GM12878 (cell line): ENCODE data around the gene ATP2A2. TPM values are rescaled to one million over a fixed set of nuclear protein-coding genes. Genes with fewer than 3 reads are reported as not detected.

Experiments used
- ATAC-seq: fragments of 200-7000 bp; cut with Tn5 transposase; 3 replicates; pipeline ENCODE4 v1.9.1; 2020; ENCODE audit warnings: mild to moderate bottlenecking, moderate library complexity
- BruUV-seq: library from RNA; stranded (reverse); fragments of 400-500 nt; replicated peaks from 2 replicates; lab custom pipeline; 2021; lab: Mats Ljungman, UMichigan
- CTCF ChIA-PET: fragments of 300-600 bp; sonication (Branson Sonifier 250); formaldehyde crosslinking; extraction: SDS; loops from one replicate; lab custom pipeline; 2021; ENCODE audit warnings: inconsistent platforms; lab: Yijun Ruan, JAX
- POLR2A ChIA-PET: fragments of 350-600 bp; formaldehyde crosslinking; extraction: SDS; loops from one replicate; lab custom pipeline; 2021; ENCODE audit warnings: inconsistent platforms; lab: Charles Lee
- RAD21 ChIA-PET: fragments of 300-600 bp; sonication (Branson Sonifier 250); formaldehyde crosslinking; loops from one replicate; lab custom pipeline; 2023; ENCODE audit warnings: antibody characterized with exemption; ENCODE audit not compliant: unreplicated experiment; lab: Charles Lee
- SMC1A ChIA-PET: fragments of 300-600 bp; sonication (Branson Sonifier 250); formaldehyde crosslinking; loops from one replicate; lab custom pipeline; 2023; ENCODE audit not compliant: unreplicated experiment, uncharacterized antibody; lab: Charles Lee
- DNase-seq: peaks from one replicate; pipeline ENCODE4 v3.0.0-alpha.2; 2011; ENCODE audit warnings: low read depth, low spot score
- FAIRE-seq: peaks from 3 replicates; lab custom pipeline; 2011; peaks lifted over from hg19 to GRCh38; lab: Jason Lieb, UNC
- H2AFZ ChIP-seq: 2 replicates; pipeline ENCODE4 v1.6.0; 2011; ENCODE audit warnings: low read depth, low read length, control low read depth; ENCODE audit not compliant: control insufficient read depth
- H3K27ac ChIP-seq: 2 replicates; pipeline ENCODE4 v1.5.1; 2011; ENCODE audit warnings: control low read depth; ENCODE audit not compliant: control insufficient read depth, insufficient read depth
- H3K27me3 ChIP-seq, 2 experiments: replicated peaks in 1 of 2; 2 replicates each; pipeline versions ENCODE4 v1.6.0 to v1.6.1; 2011; ENCODE audit warnings: low read length in 1 of 2; ENCODE audit not compliant: control insufficient read depth in 2 of 2, insufficient read depth in 2 of 2
- H3K36me3 ChIP-seq, 2 experiments: 2 replicates each; pipeline ENCODE4 v1.5.1; 2011; ENCODE audit warnings: low read length in 1 of 2; ENCODE audit not compliant: control insufficient read depth in 2 of 2, insufficient read depth in 2 of 2
- H3K4me1 ChIP-seq: 2 replicates; pipeline ENCODE4 v1.6.1; 2011; ENCODE audit warnings: mild to moderate bottlenecking, low read length, moderate library complexity, mixed read lengths; ENCODE audit not compliant: control insufficient read depth, insufficient read depth
- H3K4me2 ChIP-seq: 2 replicates; pipeline ENCODE4 v1.6.0; 2011; ENCODE audit warnings: control low read depth; ENCODE audit not compliant: control insufficient read depth, insufficient read depth
- H3K4me3 ChIP-seq: fragments of 200-600 bp; sonication (generic); 2 replicates; pipeline ENCODE4 v1.5.1; 2016
- H3K79me2 ChIP-seq: 2 replicates; pipeline ENCODE4 v1.6.0; 2011; ENCODE audit warnings: low read length; ENCODE audit not compliant: control insufficient read depth, insufficient read depth
- H3K9ac ChIP-seq: 2 replicates; pipeline ENCODE4 v1.8.0; 2011; ENCODE audit warnings: low read length, control low read depth, mixed read lengths; ENCODE audit not compliant: control insufficient read depth, insufficient read depth
- H3K9me3 ChIP-seq: replicated peaks from 3 replicates; pipeline ENCODE4 v1.5.1; 2011; ENCODE audit warnings: mild to moderate bottlenecking, low read length; ENCODE audit not compliant: control insufficient read depth, insufficient read depth
- H4K20me1 ChIP-seq: 2 replicates; pipeline ENCODE4 v1.6.0; 2011; ENCODE audit not compliant: control insufficient read depth, insufficient read depth
- BACH1 ChIP-seq: fragments of 450-650 bp; IDR thresholded peaks from 2 replicates; pipeline ENCODE4 v1.6.1; 2017; ENCODE audit warnings: mild to moderate bottlenecking, borderline replicate concordance
- HCFC1 ChIP-seq: fragments of 150-350 bp; IDR thresholded peaks from 2 replicates; pipeline ENCODE4 v1.6.1; 2014; ENCODE audit warnings: low read length
- JUNB ChIP-seq: IDR thresholded peaks from 2 replicates; pipeline ENCODE4 v1.6.1; 2016; ENCODE audit warnings: antibody characterized with exemption, mild to moderate bottlenecking
- KDM1A ChIP-seq: fragments of 200-600 bp; sonication (generic); IDR thresholded peaks from 2 replicates; pipeline ENCODE4 v1.6.1; 2016; ENCODE audit warnings: borderline replicate concordance
- MLLT1 ChIP-seq: fragments of 450-650 bp; IDR thresholded peaks from 2 replicates; pipeline ENCODE4 v1.6.1; 2016; ENCODE audit warnings: mild to moderate bottlenecking
- NRF1 ChIP-seq: conservative IDR thresholded peaks from 2 replicates; pipeline ENCODE4 v1.6.1; 2011; ENCODE audit warnings: mild to moderate bottlenecking, low read depth, low read length, improper control_type of control experiment
- RB1 ChIP-seq: fragments of 450-650 bp; formaldehyde crosslinking; IDR thresholded peaks from 2 replicates; pipeline ENCODE4 v1.6.1; 2017; ENCODE audit warnings: mild to moderate bottlenecking, borderline replicate concordance
- RBBP5 ChIP-seq: fragments of 200-600 bp; sonication (generic); conservative IDR thresholded peaks from 2 replicates; pipeline ENCODE4 v1.6.1; 2016
- SMC3 ChIP-seq: IDR thresholded peaks from 2 replicates; pipeline ENCODE4 v1.6.1; 2011; ENCODE audit warnings: low read length, improper control_type of control experiment, borderline replicate concordance
- STAT1 ChIP-seq: fragments of 450-650 bp; conservative IDR thresholded peaks from 2 replicates; pipeline ENCODE4 v1.6.1; 2014; ENCODE audit warnings: antibody characterized with exemption, mild to moderate bottlenecking
- TCF7 ChIP-seq: IDR thresholded peaks from 2 replicates; pipeline ENCODE4 v1.6.1; 2014; ENCODE audit warnings: antibody characterized with exemption, borderline replicate concordance
- ZBTB4 ChIP-seq: fragments of 450-650 bp; formaldehyde crosslinking; IDR thresholded peaks from 2 replicates; pipeline ENCODE4 v1.4.0; 2022; ENCODE audit warnings: mild to moderate bottlenecking, moderate library complexity
- ZNF24 ChIP-seq: fragments of 450-650 bp; IDR thresholded peaks from 2 replicates; pipeline ENCODE4 v1.6.1; 2017; ENCODE audit warnings: antibody characterized with exemption, mild to moderate bottlenecking
- WGBS: methylation state at CpG from one replicate; pipeline ENCODE4 v1.1.6; 2016; ENCODE audit warnings: low lambda C conversion rate; ENCODE audit not compliant: insufficient replicate concordance, insufficient coverage; ENCODE audit errors: missing lambda C conversion rate; 5-methylcytosine and 5-hydroxymethylcytosine counted together
- in situ Hi-C: fragments of 300-500 bp; cut with MboI; formaldehyde crosslinking; loops from 9 replicates; pipeline ENCODE4 v1.14.3; 2018; ENCODE audit warnings: mixed read lengths
- intact Hi-C: fragments of 100-400 bp; cut with micrococcal nuclease; formaldehyde crosslinking; loops from one replicate; pipeline ENCODE4 v1.14.2; 2022; ENCODE audit not compliant: unreplicated experiment
- polyA plus RNA-seq, 11 experiments: library from polyadenylated mRNA; depleted of rRNA in 4 of 11; unstranded in 6 of 11; stranded (reverse) in 5 of 11; fragments of >200 nt; fragmentation: Nextera tagmentation in 4 of 11; fragmentation: Illumina TruSeq in 1 of 11; extraction: Ambion mirVana in 4 of 11; extraction: Trizol in 1 of 11; gene quantifications; 1 replicate in 1 of 11; 2 replicates in 10 of 11; pipeline versions ENCODE4 v1.2.1 to v1.2.3, GENCODE V29; 2011 to 2016; ENCODE audit warnings: inconsistent platforms in 2 of 11, missing spikeins in 2 of 11, low read depth in 1 of 11
- total RNA-seq, 4 experiments: library from RNA; depleted of rRNA in 3 of 4; stranded (reverse); fragments of >200 nt in 3 of 4; fragmentation: Illumina TruSeq in 1 of 4; extraction: Trizol in 1 of 4; gene quantifications; 2 replicates each; pipeline versions ENCODE4 v1.2.1 to v1.2.3, GENCODE V29; 2013 to 2021

ATP2A2 gene
- total and polyA plus RNA-seq, 10 of the 15 experiments (the other 5 are each of a cell fraction or from before 2014, with no cell fraction given): 3.7 to 133 (median 34.4) TPM

GRCh38 chr12:110243227-110243626 lies 37.8 kb upstream of the ATP2A2 start:
- Histone ChIP-seq H2AFZ (no peak overlapping the region), H3K9me3 (no peaks in the 10 kb centered on the region), H3K36me3 (no peaks in the 10 kb centered on the region), H3K4me2 (no peak overlapping the region), H3K79me2 (no peaks in the 10 kb centered on the region), H3K27ac (no peak overlapping the region), H3K4me3 (no peak overlapping the region), H3K4me1 (peaks cover 5% of the 10 kb centered on the region; the same call in 1 of the 2 replicates), H4K20me1 (no peaks in the 10 kb centered on the region), H3K27me3 (no peaks in the 10 kb centered on the region), H3K9ac (no peak overlapping the region)
- RAD21 ChIA-PET: no interaction called here
- intact Hi-C loops (no loop called here), in situ Hi-C loops (loop anchor here (5.0 kb wide), 1 partner anchor 141 kb away; no protein-coding TSS in a partner anchor)
- CTCF ChIA-PET: interaction anchor here (1.3 to 1.9 kb wide), 2 partner anchors 142 to 144 kb away, joined by 3 to 21 read pairs; no protein-coding TSS in a partner anchor
- no peak for TF ChIP-seq TCF7
- no peak for TF ChIP-seq RB1
- no peak for TF ChIP-seq BACH1
- no peak for TF ChIP-seq SMC3
- no peak for TF ChIP-seq KDM1A
- TF ChIP-seq ZBTB4 (CRISPR knock-in tag): no peak
- TF ChIP-seq HCFC1: no peak
- no peak for TF ChIP-seq STAT1
- TF ChIP-seq JUNB: no peak
- TF ChIP-seq MLLT1: no peak
- TF ChIP-seq RBBP5: no peak
- no peak for TF ChIP-seq NRF1
- no peak for TF ChIP-seq ZNF24
- SMC1A ChIA-PET: interaction anchor here (0.6 to 1.4 kb wide), 3 partner anchors 10 to 142 kb away, joined by 3 to 4 read pairs (median 3); no protein-coding TSS in a partner anchor
- BruUV-seq: no TSS peak
- ATAC-seq: no peak
- 86% methylated on average over 5 of the region's 5 CpGs for WGBS
- POLR2A ChIA-PET: interaction anchor here (0.5 kb wide), 1 partner anchor 108 kb away, joined by 3 read pairs; no protein-coding TSS in a partner anchor
- no peak for DNase-seq
- no peak for FAIRE-seq
